ENCODE results near the gene RRBP1. TPM values are rescaled to one million over a fixed set of nuclear protein-coding genes. Genes with fewer than 3 reads are reported as not detected.

RRBP1 gene
- total RNA-seq, 1 donor from 2014 or later: 222 TPM

DNA sequence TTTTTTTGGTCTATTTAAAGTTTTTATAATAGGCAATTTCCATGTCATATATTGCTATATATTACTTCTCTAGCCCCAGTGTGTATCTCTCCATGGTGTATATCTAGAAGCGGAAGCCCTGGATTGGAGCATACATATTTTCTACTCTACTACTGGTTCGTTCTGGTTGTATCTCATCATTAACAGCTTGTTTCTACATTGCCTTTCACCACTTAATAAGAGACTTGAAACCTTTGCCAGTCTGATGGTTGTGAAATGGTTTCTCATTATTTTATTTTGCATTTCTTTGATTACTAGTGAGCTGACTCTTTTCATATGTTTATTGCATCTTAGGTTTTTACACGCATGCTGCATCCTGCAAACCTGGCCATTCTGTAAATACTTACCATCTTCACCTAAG, 108.6 kb downstream of the RRBP1 start:
- TF ChIP-seq, protein P1, sequence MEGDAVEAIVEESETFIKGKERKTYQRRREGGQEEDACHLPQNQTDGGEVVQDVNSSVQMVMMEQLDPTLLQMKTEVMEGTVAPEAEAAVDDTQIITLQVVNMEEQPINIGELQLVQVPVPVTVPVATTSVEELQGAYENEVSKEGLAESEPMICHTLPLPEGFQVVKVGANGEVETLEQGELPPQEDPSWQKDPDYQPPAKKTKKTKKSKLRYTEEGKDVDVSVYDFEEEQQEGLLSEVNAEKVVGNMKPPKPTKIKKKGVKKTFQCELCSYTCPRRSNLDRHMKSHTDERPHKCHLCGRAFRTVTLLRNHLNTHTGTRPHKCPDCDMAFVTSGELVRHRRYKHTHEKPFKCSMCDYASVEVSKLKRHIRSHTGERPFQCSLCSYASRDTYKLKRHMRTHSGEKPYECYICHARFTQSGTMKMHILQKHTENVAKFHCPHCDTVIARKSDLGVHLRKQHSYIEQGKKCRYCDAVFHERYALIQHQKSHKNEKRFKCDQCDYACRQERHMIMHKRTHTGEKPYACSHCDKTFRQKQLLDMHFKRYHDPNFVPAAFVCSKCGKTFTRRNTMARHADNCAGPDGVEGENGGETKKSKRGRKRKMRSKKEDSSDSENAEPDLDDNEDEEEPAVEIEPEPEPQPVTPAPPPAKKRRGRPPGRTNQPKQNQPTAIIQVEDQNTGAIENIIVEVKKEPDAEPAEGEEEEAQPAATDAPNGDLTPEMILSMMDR (IDR thresholded peaks at IDR 0.05; ENCODE audit: unreplicated experiment): no peak
- no peak overlapping the region for H3K27ac Mint-ChIP-seq
- H3K4me3 Mint-ChIP-seq (ENCODE audit: low read depth): no peak overlapping the region
- H3K27me3 Mint-ChIP-seq: no peaks in the 10 kb centered on the region
- no peaks in the 10 kb centered on the region for H3K9me3 Mint-ChIP-seq (ENCODE audit: low read depth)
- peaks cover 35% of the 10 kb centered on the region for H3K4me1 Mint-ChIP-seq (ENCODE audit: low read depth)
- H3K36me3 Mint-ChIP-seq (ENCODE audit: insufficient read depth): peaks cover 2% of the 10 kb centered on the region
- DNase-seq (ENCODE audit: low spot score, unreplicated experiment): no peak

DNA sequence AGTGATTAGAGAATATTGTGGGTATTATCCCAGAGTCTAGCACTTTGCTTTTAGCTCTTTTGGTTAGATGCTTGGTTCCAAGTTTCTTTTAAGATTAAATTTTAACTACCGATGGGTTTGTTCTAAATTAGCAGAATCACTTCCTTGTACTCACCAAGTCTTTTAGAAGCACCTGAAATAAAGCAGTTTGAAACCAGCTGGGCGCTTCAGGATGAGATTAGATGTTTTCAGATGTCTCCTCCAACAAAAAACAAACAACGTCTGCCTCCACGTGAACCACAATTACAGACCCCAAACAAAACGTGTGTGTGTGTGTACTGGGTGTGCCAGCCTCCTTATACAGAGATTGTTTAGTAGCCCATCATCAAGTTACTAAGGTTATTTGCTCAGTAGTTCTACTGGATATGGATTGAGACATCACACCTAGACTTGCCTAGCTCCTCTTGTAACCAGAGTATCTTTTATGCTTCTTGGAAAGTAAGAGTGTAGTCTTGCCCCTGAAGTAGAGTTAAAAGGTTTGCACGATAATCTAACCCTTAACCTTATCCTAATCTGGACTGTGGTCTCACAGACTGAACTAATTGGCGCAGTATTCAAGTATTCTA, 109.9 kb downstream of the RRBP1 start:
- Mint-ChIP-seq H3K27ac (peak overlapping the region; percentile 9), H3K36me3 (ENCODE audit: insufficient read depth) (peaks cover 2% of the 10 kb centered on the region), H3K9me3 (ENCODE audit: low read depth) (no peaks in the 10 kb centered on the region), H3K4me1 (ENCODE audit: low read depth) (peaks cover 43% of the 10 kb centered on the region), H3K27me3 (no peaks in the 10 kb centered on the region), H3K4me3 (ENCODE audit: low read depth) (peak overlapping the region; percentile 68)
- TF ChIP-seq, protein P1 (IDR thresholded peaks at IDR 0.05; ENCODE audit: unreplicated experiment): no peak
- no peak for DNase-seq (ENCODE audit: low spot score, unreplicated experiment)

DNA sequence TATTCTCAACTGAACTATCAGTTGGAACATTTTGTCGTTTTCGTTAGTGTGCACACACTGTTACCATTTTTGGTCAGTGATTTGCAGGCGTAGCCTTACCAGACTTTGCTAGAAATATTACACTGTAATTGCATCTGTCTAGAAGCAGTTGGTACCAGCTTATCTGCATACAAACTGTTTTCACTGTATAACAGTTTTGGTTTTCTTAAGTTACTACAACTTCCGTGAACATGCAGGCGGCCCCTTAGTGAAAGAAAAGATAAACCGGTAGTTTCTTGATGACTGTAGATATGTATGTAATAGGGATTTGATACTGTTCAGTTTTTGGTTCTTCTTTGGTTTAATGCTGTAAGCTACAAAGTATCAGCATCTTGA, 110.9 kb downstream of the RRBP1 start:
- H3K9me3 Mint-ChIP-seq (ENCODE audit: low read depth): no peaks in the 10 kb centered on the region
- DNase-seq (ENCODE audit: low spot score, unreplicated experiment): no peak
- H3K36me3 Mint-ChIP-seq (ENCODE audit: insufficient read depth): peaks cover 1% of the 10 kb centered on the region
- peak overlapping the region; percentile 88 for H3K4me3 Mint-ChIP-seq (ENCODE audit: low read depth)
- TF ChIP-seq, protein P1 (IDR thresholded peaks at IDR 0.05; ENCODE audit: unreplicated experiment): no peak
- H3K27ac Mint-ChIP-seq: peak overlapping the region; percentile 97
- H3K27me3 Mint-ChIP-seq: no peaks in the 10 kb centered on the region
- peaks cover 41% of the 10 kb centered on the region for H3K4me1 Mint-ChIP-seq (ENCODE audit: low read depth)

DNA sequence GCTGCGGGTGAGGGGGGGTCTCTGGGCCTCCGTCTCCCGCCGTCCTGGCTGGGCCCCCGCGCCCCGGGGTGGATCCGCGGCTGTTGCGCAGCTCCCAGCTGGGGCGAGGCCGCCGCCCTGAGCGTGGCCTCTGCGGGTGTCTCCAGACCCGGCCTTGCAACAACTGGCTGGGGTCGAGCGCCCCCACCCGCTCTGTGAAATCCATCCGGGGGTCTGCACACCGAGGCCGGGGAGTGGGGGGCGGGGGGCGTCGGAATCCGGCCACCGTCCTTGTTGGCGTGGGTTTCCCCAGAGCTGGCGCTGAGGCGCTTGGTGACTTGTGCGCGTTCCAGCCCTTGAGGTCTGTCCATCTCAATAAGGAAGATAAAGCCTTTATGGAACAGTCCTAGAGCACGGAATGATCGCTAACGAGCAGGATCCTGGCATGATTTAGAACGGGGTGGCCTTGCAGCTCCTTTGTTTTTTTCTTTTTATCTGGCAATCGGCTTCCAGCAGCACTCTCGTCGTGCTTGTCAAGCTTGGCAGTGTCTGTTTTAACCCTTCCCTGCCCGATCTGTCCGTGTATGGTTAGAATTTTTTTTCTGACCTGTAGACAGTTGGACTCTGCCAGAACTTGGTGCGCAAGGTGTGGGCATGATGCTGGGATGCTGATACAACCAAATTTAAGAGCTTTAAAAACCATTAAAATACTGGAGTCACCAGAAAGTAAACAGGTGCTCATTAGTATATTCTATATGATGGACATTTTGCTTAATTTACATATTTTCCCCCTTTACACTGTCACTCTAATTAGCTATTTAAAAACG, 111.5 kb downstream of the RRBP1 start:
- no peaks in the 10 kb centered on the region for H3K9me3 Mint-ChIP-seq (ENCODE audit: low read depth)
- TF ChIP-seq, protein P1 (IDR thresholded peaks at IDR 0.05; ENCODE audit: unreplicated experiment): no peak
- H3K27ac Mint-ChIP-seq: peak overlapping the region; percentile 97
- DNase-seq (ENCODE audit: low spot score, unreplicated experiment): peak; percentile 48
- no peaks in the 10 kb centered on the region for H3K36me3 Mint-ChIP-seq (ENCODE audit: insufficient read depth)
- peak overlapping the region; percentile 88 for H3K4me3 Mint-ChIP-seq (ENCODE audit: low read depth)
- no peaks in the 10 kb centered on the region for H3K27me3 Mint-ChIP-seq
- H3K4me1 Mint-ChIP-seq (ENCODE audit: low read depth): peaks cover 37% of the 10 kb centered on the region

DNA sequence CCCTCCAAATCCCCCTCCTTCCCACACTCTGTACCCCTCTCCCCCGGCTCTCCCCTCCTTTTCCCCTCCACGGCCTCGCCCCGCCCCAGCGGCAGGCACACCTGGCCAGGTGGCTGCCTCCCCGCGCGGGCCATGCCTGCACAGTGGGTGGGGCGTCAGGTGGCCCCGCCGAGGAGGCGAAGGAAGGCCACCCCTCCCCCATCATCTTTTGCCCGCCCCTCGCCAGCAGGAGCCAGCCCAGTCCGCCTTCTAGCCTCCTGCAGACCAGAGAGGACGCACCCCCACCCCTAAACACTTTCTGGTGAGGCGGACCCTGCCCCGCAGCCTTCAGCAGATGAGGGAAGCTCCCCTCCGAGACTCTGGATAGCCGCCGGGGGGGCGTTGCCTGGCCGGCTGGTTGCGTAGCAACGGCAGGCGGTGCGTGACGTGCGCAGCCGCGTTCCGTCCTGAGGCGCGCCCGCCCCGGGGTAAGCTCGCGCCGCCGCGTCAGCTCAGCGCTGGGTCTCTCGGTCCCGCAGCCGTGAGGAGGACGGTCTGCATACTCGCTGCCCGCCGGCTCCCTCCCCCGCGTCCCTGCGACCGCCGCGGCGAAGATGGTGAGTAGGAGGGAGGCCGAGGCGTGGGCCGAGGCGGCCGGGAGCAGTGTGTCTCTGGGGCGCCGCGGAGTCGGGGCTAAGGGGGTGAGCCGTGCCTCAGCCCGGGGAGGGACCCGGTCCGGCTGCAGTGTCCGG, 112.3 kb downstream of the RRBP1 start, which contains the start of gene DSTN:
DSTN (plus strand) TSS at position 460 of the 731 bp plus-strand sequence; CDS start at position 594, 134 bp downstream.
- Mint-ChIP-seq H3K36me3 (ENCODE audit: insufficient read depth) (no peaks in the 10 kb centered on the region), H3K9me3 (ENCODE audit: low read depth) (no peaks in the 10 kb centered on the region), H3K27ac (peak within 1 kb of the TSS; percentile 99), H3K4me1 (ENCODE audit: low read depth) (peaks cover 41% of the 10 kb centered on the region), H3K27me3 (no peaks in the 10 kb centered on the region), H3K4me3 (ENCODE audit: low read depth) (peak within 1 kb of the TSS; percentile 88)
- TF ChIP-seq, protein P1 (IDR thresholded peaks at IDR 0.05; ENCODE audit: unreplicated experiment): no peak
- peak; percentile 90 for DNase-seq (ENCODE audit: low spot score, unreplicated experiment)
